T-helper 1 cell treated with Interleukin-12 subunit alpha and Interleukin-12 subunit beta and Interleukin-4 antibody, amounts not matched to agents 30 μg/mL and 1 μg/mL, for 36 hours (primary cell): ENCODE data around the gene PATZ1.
A peak's percentile ranks its signal among the peaks of the same experiment; 100 is the strongest.

Experiments
- H3K27ac Mint-ChIP-seq: one replicate; pipeline ENCODE4 v1.8.0; 2021; ENCODE audit warnings: mild to moderate bottlenecking, mixed read lengths
- H3K27me3 Mint-ChIP-seq: one replicate; pipeline ENCODE4 v1.8.0; 2021; ENCODE audit warnings: low read depth, mixed read lengths
- H3K36me3 Mint-ChIP-seq: one replicate; pipeline ENCODE4 v1.8.0; 2021; ENCODE audit warnings: low read depth, mixed read lengths
- H3K4me1 Mint-ChIP-seq: one replicate; pipeline ENCODE4 v1.8.0; 2021; ENCODE audit warnings: low read depth, mixed read lengths
- H3K4me3 Mint-ChIP-seq: one replicate; pipeline ENCODE4 v1.8.0; 2021; ENCODE audit warnings: mild to moderate bottlenecking, moderate library complexity, mixed read lengths
- H3K9me3 Mint-ChIP-seq: one replicate; pipeline ENCODE4 v1.8.0; 2021; ENCODE audit warnings: mixed read lengths

The PATZ1 gene

DNA sequence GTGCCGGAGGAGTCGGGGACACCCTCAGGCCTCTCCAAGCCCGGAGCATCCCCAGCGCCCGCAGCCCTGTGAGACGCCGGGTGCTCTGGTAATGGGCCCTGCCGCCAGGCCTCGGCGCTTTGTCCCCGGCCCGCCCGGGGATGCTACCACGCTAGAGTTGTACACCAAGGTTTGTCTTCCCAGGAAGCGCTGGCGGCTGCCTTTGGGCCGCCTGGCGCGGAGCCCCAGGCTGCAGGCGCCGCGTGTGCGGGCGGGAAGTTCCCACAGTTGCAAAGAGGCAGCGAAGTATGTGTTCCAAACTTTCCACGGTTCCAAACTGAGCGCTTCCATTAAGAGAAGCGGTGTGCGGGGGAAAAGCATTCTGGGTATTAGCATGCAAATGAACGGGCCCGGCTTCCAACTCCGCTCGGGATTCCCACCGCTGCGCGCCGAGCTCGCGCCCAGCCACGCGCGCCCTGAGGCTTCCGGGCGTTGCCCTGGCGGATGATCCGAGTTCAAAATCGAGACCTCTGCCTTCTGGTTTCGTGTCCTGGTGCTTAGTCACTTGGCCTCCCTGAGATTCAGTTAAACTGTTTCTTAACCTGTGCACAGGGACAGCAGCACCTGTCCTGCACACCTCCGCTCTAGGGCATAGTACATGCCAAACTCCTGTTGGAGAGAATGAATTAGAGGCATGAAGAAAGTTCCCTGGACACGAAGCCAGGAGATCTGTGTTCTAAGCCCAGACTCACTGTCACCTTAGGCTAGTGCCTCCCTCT lies 1.3 kb upstream of the PATZ1 start:
- H3K4me3 Mint-ChIP-seq, result peak overlapping the region; percentile 82
- peaks cover 19% of the 10 kb centered on the region for H3K36me3 Mint-ChIP-seq

DNA sequence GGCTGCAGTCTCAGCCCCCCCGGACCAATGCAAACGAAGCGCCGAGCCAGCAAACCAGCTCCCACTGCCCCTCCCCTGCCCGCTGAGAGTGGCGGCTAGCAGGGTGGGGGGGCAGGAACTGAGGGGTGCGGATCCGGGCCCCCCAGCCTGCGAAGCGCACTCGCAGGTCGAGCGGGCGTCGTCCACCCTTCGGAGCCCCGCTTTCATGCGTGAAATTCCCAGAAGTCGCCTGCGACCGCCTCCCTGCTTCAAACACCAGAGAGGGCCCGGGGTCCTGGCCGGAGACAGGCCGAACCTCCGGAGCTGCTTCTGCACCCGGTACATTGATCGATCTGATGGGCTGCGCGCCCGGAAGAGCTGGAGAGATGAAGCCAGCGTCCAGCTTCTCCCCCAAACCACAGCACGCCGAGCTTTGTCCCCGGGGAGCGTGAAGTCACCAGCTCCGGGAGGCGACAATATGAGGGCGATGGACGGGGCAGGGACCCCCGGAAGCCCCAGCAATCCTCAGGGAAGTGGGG lies 646 bp upstream of the PATZ1 start:
- Mint-ChIP-seq H3K4me1 (peaks cover 33% of the 10 kb centered on the region), H3K27me3 (peaks cover 3% of the 10 kb centered on the region), H3K9me3 (no peaks in the 10 kb centered on the region), H3K36me3 (peaks cover 21% of the 10 kb centered on the region), H3K4me3 (peak overlapping the region; percentile 82), H3K27ac (peak overlapping the region; percentile 74)

More for the DNA sequence above, 1.3 kb upstream of the PATZ1 start:
- H3K4me1 Mint-ChIP-seq, result peaks cover 28% of the 10 kb centered on the region
- H3K27me3 Mint-ChIP-seq, result peaks cover 3% of the 10 kb centered on the region
- no peaks in the 10 kb centered on the region for H3K9me3 Mint-ChIP-seq
- peak overlapping the region; percentile 83 for H3K27ac Mint-ChIP-seq

DNA sequence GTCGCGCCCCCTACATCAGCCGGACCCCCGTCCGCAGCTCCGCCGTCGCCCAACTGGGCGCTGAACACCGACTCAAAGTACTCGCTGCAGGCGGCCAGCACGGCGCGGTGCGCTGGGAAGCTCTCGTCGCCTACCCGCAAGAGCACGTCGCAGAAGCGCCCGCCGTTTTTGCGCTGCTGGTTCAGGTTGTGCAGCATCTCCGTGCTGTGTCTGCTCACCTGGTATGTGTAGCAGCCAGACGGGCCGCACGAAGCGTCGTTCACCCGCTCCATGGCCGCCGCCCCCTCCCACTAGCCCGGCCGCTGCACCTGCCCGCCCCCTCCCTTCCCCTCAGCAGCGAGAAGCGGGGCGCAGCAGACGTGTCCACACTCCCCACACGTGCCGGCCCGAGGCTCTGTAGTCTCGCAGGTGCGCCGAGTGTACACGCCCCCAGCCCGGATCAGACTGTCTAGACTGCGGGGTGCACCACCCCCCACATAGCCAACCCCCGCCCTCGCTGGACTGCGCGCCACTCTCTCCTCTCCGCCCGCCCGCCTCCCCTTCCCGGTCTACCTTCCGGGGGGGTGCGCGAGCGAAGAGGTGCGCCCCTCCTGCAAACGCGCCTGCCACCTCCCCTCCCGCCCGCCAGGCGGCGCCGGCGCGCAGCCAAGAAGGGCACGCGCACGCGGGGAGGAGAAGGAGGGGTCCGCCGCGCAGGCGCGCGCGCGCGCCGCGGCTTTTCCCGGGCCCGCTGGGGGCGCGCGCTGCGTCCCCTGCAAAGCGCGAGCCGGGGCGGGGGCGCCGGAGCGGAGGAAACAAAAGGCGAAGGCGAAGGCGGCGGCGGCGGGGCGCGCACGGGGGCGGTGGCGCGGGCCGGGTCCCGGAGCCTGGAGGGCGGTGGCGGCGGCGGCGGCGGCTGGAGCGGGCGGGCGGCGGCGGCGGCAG lies 553 bp downstream of the PATZ1 start:
- Mint-ChIP-seq H3K9me3 (no peaks in the 10 kb centered on the region), H3K27me3 (peaks cover 3% of the 10 kb centered on the region), H3K36me3 (peaks cover 27% of the 10 kb centered on the region), H3K4me3 (peak overlapping the region; percentile 81), H3K4me1 (peaks cover 37% of the 10 kb centered on the region), H3K27ac (peak overlapping the region; percentile 76)

DNA sequence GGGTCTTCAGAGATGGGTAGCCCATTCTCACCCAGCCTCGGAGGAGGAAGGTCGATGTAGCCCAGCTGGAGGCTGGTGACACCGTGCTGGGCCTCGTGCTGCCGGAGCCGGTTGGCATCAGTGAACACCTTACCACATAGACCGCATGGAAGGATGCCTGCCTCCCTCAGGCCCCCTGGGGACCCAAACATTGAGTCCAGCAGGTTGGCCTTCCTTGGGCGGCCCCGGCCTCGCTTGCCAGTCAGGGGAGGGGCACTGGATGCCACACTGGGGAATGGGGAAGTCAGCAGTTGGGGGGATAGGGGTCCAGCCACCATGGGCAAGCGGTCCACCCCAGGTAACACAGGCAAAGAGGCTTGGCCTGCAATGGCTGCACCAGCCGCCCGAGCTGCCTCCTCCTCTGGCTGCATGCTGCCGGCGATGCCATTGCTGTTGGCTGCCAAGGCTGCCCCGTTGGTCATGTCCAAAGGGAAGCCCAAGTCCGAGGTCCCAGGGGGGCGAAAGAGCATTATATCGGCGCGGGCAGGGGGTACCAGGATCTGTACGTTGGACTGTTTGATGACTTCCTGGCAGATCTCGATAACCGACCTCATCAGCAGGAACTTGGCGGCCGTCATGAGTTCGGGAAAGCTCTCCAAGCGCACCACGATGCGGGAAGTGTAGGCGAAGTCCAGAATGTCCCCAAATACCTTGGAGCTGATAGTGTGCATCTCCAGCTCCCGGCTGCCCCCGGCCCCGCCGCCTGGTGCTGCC lies 1.4 kb downstream of the PATZ1 start:
- Mint-ChIP-seq H3K4me1 (peaks cover 42% of the 10 kb centered on the region), H3K4me3 (peak overlapping the region; percentile 81), H3K27me3 (no peaks in the 10 kb centered on the region), H3K9me3 (no peaks in the 10 kb centered on the region), H3K36me3 (peaks cover 34% of the 10 kb centered on the region), H3K27ac (peak overlapping the region; percentile 76)

DNA sequence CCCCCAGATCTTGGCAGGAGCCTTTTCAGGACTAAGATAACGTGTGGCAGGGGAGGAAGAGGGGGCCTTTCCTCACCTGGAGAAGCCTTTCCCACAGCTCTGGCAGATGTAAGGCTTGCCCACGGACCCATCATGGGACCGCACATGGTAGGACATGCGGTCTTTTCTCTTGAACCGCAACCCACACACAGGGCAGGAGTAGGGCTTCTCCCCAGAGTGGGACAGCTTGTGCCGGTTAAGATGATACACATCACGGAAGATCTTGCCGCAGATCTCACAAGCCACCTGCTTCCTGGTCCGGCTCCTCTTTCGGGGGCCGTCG lies 1.9 kb downstream of the PATZ1 start:
- H3K36me3 Mint-ChIP-seq, result peaks cover 35% of the 10 kb centered on the region
- H3K27ac Mint-ChIP-seq, result peak overlapping the region; percentile 76
- no peaks in the 10 kb centered on the region for H3K9me3 Mint-ChIP-seq

DNA sequence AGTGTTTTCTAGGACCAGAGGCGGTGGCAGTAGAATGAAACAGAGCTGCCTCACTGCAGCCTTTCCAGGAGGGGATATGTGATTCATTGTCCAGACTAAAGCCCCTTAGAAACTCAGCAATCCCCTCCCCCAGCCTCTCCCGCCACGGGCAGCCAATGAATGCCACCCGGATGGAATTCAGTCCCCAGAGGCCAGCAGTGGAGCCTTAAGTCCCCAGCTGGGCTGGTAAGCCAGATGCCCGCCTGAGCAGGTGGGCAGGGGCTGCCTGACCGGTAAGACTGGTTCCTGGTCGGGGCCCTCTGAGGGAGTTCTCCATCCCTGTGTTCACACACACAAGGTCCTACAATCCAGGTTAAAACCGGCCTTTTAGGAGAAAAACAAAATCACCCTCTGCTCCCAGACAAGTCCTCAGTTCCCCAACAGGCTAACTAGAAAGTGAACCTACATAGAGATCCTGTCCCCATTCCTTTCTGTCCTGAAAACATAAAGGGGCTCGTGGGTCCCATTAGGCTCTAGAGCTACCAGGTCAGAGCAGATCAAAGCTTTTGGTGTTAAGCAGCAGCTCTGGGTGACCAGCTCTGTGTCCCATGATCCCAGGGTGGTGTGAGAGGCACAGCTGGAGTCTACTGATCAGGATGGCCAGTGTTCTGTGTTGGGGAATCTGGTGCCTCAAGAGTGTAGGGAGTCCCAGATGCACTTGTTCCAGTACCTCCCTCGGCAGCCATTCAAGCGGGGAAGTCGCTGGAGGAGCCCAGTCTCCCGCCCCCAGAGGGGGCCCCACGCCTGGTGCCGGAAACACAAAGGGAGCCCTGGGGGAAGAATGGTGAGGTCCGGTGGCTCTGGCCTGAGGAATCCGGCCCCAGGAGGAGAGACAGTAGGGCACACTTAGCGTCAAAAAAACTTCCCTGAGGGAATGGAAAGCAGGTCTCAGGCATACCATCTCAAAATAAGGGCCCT lies 2.6 kb downstream of the PATZ1 start:
- Mint-ChIP-seq H3K27ac (peak overlapping the region; percentile 76), H3K9me3 (no peaks in the 10 kb centered on the region), H3K4me3 (peak overlapping the region; percentile 81), H3K36me3 (peaks cover 36% of the 10 kb centered on the region), H3K4me1 (peaks cover 45% of the 10 kb centered on the region), H3K27me3 (no peaks in the 10 kb centered on the region)

More for the DNA sequence above, 1.9 kb downstream of the PATZ1 start:
- Mint-ChIP-seq H3K27me3 (no peaks in the 10 kb centered on the region), H3K4me1 (peaks cover 44% of the 10 kb centered on the region), H3K4me3 (peak overlapping the region; percentile 81)

DNA sequence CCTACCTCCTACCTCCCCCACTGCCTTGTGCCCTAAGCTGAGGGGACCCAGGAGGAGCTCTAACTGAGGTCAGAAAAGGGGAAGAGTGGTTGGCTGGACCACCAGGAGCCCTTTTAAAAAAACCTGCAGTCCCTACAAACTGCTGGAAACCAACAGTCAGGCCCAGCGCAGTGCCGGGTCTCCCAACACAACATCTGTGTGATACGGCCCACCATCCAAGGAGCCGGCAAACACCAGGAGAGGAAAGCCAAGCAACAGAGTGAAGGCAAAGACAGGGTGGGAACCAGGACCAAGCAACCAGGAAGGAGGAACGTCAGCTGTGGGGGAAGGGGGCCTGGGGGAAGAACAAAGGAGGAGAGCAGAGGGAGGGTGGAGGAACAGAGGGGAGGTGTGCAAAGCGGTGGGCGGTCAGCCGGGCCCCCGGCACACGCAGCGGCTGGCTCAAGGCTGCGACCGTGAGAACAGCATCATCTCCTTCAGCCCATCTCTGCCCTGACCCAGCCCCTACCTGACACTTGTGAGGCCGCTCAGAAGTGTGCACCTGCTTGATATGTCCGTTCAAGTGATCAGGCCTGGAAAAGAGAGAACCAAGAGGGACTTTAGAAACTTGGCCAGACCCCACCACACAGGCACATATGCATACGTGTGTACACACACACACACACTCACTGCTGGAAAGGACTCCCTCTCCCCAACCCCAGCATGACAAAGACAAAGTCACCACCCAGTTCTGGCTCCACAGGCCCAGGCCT lies 3.6 kb downstream of the PATZ1 start:
- Mint-ChIP-seq H3K36me3 (peaks cover 36% of the 10 kb centered on the region), H3K4me1 (peaks cover 45% of the 10 kb centered on the region), H3K9me3 (no peaks in the 10 kb centered on the region), H3K27ac (peak overlapping the region; percentile 74), H3K4me3 (peak overlapping the region; percentile 49), H3K27me3 (no peaks in the 10 kb centered on the region)

DNA sequence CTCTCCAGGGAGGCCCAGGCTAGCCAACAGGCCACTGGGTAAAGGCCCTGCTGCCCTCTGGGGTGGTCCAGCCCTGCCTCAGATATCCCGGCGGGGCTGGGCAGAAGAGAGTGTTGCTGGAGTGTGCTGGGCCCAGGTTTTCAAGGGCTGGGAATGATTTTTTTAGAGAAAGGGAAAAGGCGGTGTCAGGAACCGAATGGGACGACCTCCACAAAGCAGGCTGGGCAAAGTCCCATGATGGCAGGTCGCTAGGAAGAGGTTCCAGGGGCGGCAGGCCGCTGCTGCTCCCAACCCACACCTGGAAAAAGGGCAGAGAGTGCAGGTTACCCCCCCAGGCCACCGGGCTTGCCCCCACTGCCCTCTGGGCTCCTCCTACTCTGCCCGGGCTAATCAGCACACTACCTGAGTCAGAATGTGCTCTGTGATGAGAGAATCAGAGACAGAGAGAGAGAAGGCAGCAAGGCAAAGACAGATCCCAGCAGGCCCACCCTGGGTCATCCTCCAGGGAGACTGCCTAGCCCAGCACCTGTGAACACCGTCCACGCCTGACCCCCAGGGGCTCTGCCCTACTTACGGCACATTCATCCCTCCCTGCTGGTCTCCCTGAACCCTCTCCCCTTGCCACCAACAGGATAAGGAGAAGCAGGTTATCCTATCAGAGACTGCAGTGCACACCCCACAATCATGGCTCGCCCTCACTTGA lies 4.6 kb downstream of the PATZ1 start:
- Mint-ChIP-seq H3K27me3 (no peaks in the 10 kb centered on the region), H3K4me1 (peaks cover 48% of the 10 kb centered on the region), H3K36me3 (peaks cover 39% of the 10 kb centered on the region), H3K9me3 (no peaks in the 10 kb centered on the region), H3K4me3 (peak overlapping the region; percentile 25), H3K27ac (no peak overlapping the region)

DNA sequence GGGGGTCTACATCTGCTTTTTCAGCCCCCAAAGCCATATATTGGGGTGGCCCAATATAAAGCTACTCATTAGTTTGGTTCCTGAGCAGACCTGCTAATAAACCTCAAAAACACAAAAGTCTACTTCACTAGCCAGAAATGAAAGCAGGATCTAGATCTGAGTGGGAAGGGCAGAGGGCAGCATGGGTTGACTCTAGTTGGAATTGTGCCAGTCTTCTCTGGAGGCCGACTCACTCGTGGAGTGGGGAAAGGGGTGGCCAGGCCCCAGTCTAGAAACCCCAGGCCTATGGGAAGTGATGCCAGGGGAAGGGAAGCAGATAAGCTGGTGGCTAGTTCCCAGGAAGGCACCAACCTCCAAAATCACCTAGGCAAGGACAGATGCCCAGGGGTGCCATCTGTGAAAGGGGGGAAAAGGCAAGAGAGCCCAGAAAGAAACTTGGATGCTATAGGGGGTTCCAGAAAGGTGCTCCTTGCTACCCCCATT lies 5.3 kb downstream of the PATZ1 start:
- H3K4me3 Mint-ChIP-seq, result no peak overlapping the region
- H3K36me3 Mint-ChIP-seq, result peaks cover 41% of the 10 kb centered on the region
- no peaks in the 10 kb centered on the region for H3K27me3 Mint-ChIP-seq
- no peak overlapping the region for H3K27ac Mint-ChIP-seq
- no peaks in the 10 kb centered on the region for H3K9me3 Mint-ChIP-seq
- peaks cover 48% of the 10 kb centered on the region for H3K4me1 Mint-ChIP-seq

DNA sequence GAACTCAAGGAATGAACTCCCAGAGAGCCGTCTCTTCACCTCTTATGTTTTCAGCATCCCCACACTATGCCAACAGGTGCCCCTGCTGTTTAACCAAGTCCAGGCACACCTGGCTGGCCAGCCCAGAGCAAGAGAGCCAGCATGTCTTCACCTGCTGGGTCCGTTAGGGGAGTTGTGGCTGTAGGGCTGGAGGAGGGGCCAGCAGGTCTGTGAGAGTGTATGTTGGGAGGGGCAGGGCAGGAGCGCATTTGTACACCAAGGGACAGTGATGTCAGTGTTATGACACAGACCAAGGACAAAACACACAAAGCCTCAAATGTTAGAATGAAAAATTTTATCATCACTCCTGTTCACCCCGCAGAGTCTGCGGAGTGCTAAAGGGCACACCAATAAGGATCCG lies 5.8 kb downstream of the PATZ1 start:
- Mint-ChIP-seq H3K4me3 (no peak overlapping the region), H3K27ac (no peak overlapping the region), H3K4me1 (peaks cover 48% of the 10 kb centered on the region), H3K36me3 (peaks cover 44% of the 10 kb centered on the region), H3K27me3 (no peaks in the 10 kb centered on the region), H3K9me3 (no peaks in the 10 kb centered on the region)

DNA sequence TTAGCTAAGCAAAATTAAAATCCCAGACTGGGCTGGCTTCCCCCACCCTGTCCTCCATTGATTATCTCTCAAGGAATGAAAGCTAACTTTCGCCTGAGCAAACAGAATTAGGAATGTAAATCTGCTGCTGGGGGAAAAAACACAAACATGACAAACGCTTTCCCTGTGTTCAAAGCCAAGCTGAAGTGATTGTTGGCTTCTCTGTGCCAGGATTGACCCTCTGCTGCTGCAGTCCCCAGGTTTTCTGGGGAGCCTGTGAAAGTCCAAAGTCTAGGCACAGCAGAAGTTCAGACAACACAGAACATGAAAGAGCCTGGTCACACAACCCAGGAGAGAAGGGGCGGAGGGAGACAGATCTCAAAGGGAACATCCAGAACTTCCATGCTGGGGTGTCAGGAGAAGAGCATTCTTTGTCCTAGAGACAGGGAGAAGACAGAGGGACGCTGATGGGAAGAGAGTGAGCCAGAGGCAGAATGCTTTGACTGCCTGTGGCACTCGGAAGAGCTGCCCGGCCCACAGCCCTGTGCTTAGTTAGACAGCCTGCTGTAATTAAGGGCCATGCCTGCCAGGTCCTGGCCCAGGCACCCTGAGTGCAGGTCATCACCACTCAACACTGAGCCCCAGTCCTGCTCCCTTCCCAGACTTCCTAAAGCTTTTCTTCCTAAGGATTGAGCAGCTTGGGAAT lies 6.9 kb downstream of the PATZ1 start:
- Mint-ChIP-seq H3K36me3 (peaks cover 49% of the 10 kb centered on the region), H3K4me3 (no peak overlapping the region), H3K9me3 (no peaks in the 10 kb centered on the region), H3K4me1 (peaks cover 41% of the 10 kb centered on the region), H3K27me3 (no peaks in the 10 kb centered on the region), H3K27ac (peak overlapping the region; percentile 29)

DNA sequence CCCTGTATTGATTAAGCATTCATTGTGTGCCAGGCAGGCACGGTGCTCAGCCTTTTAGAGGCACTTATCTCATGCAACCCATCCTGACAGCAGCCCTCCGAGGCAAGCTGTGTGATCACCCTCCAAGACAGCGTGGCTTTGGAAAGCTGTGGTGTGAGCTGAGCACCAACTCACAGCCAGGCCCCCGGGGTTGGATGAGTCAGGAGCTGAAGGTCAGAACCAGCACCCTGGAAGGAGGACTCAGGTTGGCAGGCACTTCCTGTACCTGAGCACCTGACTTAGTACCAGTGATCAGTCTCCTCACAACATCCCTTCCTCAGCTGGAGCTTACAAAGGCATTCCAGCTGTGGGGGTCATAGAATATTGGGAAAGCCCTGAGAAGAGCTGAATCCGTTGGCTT lies 9.0 kb downstream of the PATZ1 start:
- H3K4me3 Mint-ChIP-seq, result no peak overlapping the region
- no peak overlapping the region for H3K27ac Mint-ChIP-seq
- H3K4me1 Mint-ChIP-seq, result peaks cover 22% of the 10 kb centered on the region
- H3K36me3 Mint-ChIP-seq, result peaks cover 49% of the 10 kb centered on the region
- H3K27me3 Mint-ChIP-seq, result no peaks in the 10 kb centered on the region
- H3K9me3 Mint-ChIP-seq, result no peaks in the 10 kb centered on the region
